SK-N-SH (cell line): ENCODE measurements around the gene RGS10. TPM values are rescaled to one million over a fixed set of nuclear protein-coding genes. Genes with fewer than 3 reads are reported as not detected.

Experiments used
- CTCF ChIA-PET: fragments of 300-600, 350-600 bp; formaldehyde crosslinking; extraction: SDS; loops from one replicate; lab custom pipeline; 2021; lab: Yijun Ruan, JAX
- POLR2A ChIA-PET: fragments of 350-600 bp; sonication (Branson Sonifier 250); formaldehyde crosslinking; extraction: SDS; loops from one replicate; lab custom pipeline; 2020; ENCODE audit warnings: antibody characterized with exemption, inconsistent platforms; lab: Yijun Ruan, JAX
- DNase-seq: peaks from one replicate; pipeline ENCODE4 v3.0.0; 2012
- H2AFZ ChIP-seq: fragments of 200-600 bp; sonication (generic); 2 replicates; pipeline ENCODE4 v1.8.1; 2016; ENCODE audit warnings: antibody characterized with exemption, mild to moderate bottlenecking, low read depth
- H3F3A ChIP-seq: fragments of 200-600 bp; sonication (generic); replicated peaks from 2 replicates; pipeline ENCODE3; 2016; ENCODE audit warnings: antibody characterized with exemption, mild to moderate bottlenecking; ENCODE audit not compliant: insufficient read depth
- H3K27ac ChIP-seq, 2 experiments: fragments of 200-500 bp in 1 of 2; fragments of 200-600 bp in 1 of 2; sonication (Bioruptor generic) in 1 of 2; sonication (generic), shearing (Covaris generic) in 1 of 2; 2 replicates each; pipeline versions ENCODE4 v1.5.1 to v1.6.1; 2014 to 2016; ENCODE audit warnings: low read depth in 2 of 2, inconsistent platforms in 1 of 2, low read length in 1 of 2, mild to moderate bottlenecking in 1 of 2, mixed read lengths in 1 of 2
- H3K27me3 ChIP-seq: fragments of 200-600 bp; sonication (generic), shearing (Covaris generic); 2 replicates; pipeline ENCODE4 v1.6.1; 2016; ENCODE audit warnings: mixed run types; ENCODE audit not compliant: insufficient read depth
- H3K36me3 ChIP-seq, 2 experiments: fragments of 200-500 bp in 1 of 2; fragments of 200-600 bp in 1 of 2; sonication (Bioruptor generic) in 1 of 2; sonication (generic) in 1 of 2; replicated peaks in 1 of 2; 2 replicates each; pipeline versions ENCODE3 to v1.5.1; 2014 to 2016; ENCODE audit warnings: low read length in 1 of 2, mild to moderate bottlenecking in 1 of 2; ENCODE audit not compliant: insufficient read depth in 2 of 2, control insufficient read depth in 1 of 2
- H3K4me1 ChIP-seq, 2 experiments: fragments of 200-500 bp in 1 of 2; fragments of 200-600 bp in 1 of 2; sonication (Bioruptor generic) in 1 of 2; sonication (generic), shearing (Covaris generic) in 1 of 2; 2 replicates each; pipeline versions ENCODE4 v1.5.1 to v1.6.1; 2014 to 2016; ENCODE audit warnings: low read depth in 1 of 2, low read length in 1 of 2, mixed run types in 1 of 2; ENCODE audit not compliant: insufficient read depth in 2 of 2, control insufficient read depth in 1 of 2
- H3K4me2 ChIP-seq: fragments of 200-600 bp; sonication (generic), shearing (Covaris generic); 2 replicates; pipeline ENCODE4 v1.6.1; 2017; ENCODE audit warnings: mixed run types
- H3K4me3 ChIP-seq, 2 experiments: fragments of 200-500 bp in 1 of 2; fragments of 200-600 bp in 1 of 2; sonication (Bioruptor generic) in 1 of 2; sonication (generic), shearing (Covaris generic) in 1 of 2; 2 replicates each; pipeline versions ENCODE4 v1.5.1 to v1.8.1; 2014 to 2016; ENCODE audit warnings: low read depth in 2 of 2, inconsistent platforms in 1 of 2, low read length in 1 of 2, mild to moderate bottlenecking in 1 of 2, mixed read lengths in 1 of 2, moderate library complexity in 1 of 2
- H3K79me2 ChIP-seq: fragments of 200-600 bp; sonication (generic); 2 replicates; pipeline ENCODE4 v1.8.1; 2017; ENCODE audit warnings: mild to moderate bottlenecking; ENCODE audit not compliant: insufficient read depth
- H3K9ac ChIP-seq: fragments of 200-600 bp; sonication (generic); 2 replicates; pipeline ENCODE4 v1.6.1; 2017; ENCODE audit warnings: mixed run types
- H3K9me2 ChIP-seq: fragments of 200-600 bp; sonication (generic); 2 replicates; pipeline ENCODE4 v1.6.1; 2017; ENCODE audit warnings: mixed run types
- H3K9me3 ChIP-seq: fragments of 200-600 bp; sonication (generic); 2 replicates; pipeline ENCODE4 v1.6.1; 2017; ENCODE audit warnings: mixed run types, mild to moderate bottlenecking, moderate library complexity
- H4K20me1 ChIP-seq: fragments of 200-600 bp; sonication (generic); 2 replicates; pipeline ENCODE4 v1.6.1; 2017; ENCODE audit warnings: mild to moderate bottlenecking, mixed run types; ENCODE audit not compliant: insufficient read depth
- ELF1 ChIP-seq: IDR thresholded peaks from 2 replicates; pipeline ENCODE4 v1.4.0; 2012
- EP300 ChIP-seq, 2 experiments: IDR thresholded peaks; 2 replicates each; pipeline versions ENCODE4 v1.4.0 to v1.6.1; 2012; ENCODE audit warnings: borderline replicate concordance in 1 of 2, low read depth in 1 of 2, low read length in 1 of 2
- FOSL2 ChIP-seq: IDR thresholded peaks from 2 replicates; pipeline ENCODE4 v1.4.0; 2012; ENCODE audit warnings: low read depth, mild to moderate bottlenecking, moderate library complexity, borderline replicate concordance
- FOXJ3 ChIP-seq: sonication (generic); formaldehyde crosslinking; IDR thresholded peaks from 2 replicates; pipeline ENCODE4 v1.5.1; 2020; ENCODE audit warnings: mild to moderate bottlenecking, missing genetic modification reagents
- FOXM1 ChIP-seq: IDR thresholded peaks from 2 replicates; pipeline ENCODE4 v1.4.0; 2012; ENCODE audit warnings: low read depth, mild to moderate bottlenecking
- GABPA ChIP-seq: IDR thresholded peaks from 2 replicates; pipeline ENCODE4 v1.4.0; 2012; ENCODE audit warnings: low read depth, mild to moderate bottlenecking
- GATA2 ChIP-seq: sonication (generic); formaldehyde crosslinking; IDR thresholded peaks from 2 replicates; pipeline ENCODE4 v1.5.0; 2020; ENCODE audit warnings: mild to moderate bottlenecking, missing genetic modification reagents
- MAX ChIP-seq: IDR thresholded peaks from 2 replicates; pipeline ENCODE4 v1.4.0; 2012; ENCODE audit warnings: low read depth
- NFIC ChIP-seq: IDR thresholded peaks from 2 replicates; pipeline ENCODE4 v1.4.0; 2012; ENCODE audit warnings: borderline replicate concordance
- NRF1 ChIP-seq: IDR thresholded peaks from 2 replicates; pipeline ENCODE4 v1.6.1; 2012; ENCODE audit warnings: low read depth, mild to moderate bottlenecking, low read length
- REST ChIP-seq: IDR thresholded peaks from 2 replicates; pipeline ENCODE4 v1.6.1; 2012; ENCODE audit warnings: mild to moderate bottlenecking, low read depth, low read length, moderate library complexity
- RFX5 ChIP-seq: IDR thresholded peaks from 2 replicates; pipeline ENCODE4 v1.6.1; 2012; ENCODE audit warnings: mild to moderate bottlenecking, improper control_type of control experiment, low read length
- WGBS: methylation state at CpG from one replicate; pipeline ENCODE4 v1.1.6; 2017; ENCODE audit warnings: low lambda C conversion rate; 5-methylcytosine and 5-hydroxymethylcytosine counted together
- polyA plus RNA-seq, 3 experiments: library from polyadenylated mRNA; depleted of rRNA; stranded (reverse); fragments of >200 nt; gene quantifications; 2 replicates each; pipeline ENCODE4 v1.2.3, GENCODE V29; 2012
- TF ChIP-seq, protein P1 (sequence below): IDR thresholded peaks from 2 replicates; pipeline ENCODE4 v1.4.0; 2012; ENCODE audit warnings: low read depth, borderline replicate concordance
- TF ChIP-seq, protein P2 (sequence below): IDR thresholded peaks from 2 replicates; pipeline ENCODE4 v1.4.0; 2012; ENCODE audit warnings: low read depth, borderline replicate concordance

Gene RGS10
- polyA plus RNA-seq, 1 of the 3 experiments (the other 2 are of a cell fraction), result 44.6 TPM

DNA sequence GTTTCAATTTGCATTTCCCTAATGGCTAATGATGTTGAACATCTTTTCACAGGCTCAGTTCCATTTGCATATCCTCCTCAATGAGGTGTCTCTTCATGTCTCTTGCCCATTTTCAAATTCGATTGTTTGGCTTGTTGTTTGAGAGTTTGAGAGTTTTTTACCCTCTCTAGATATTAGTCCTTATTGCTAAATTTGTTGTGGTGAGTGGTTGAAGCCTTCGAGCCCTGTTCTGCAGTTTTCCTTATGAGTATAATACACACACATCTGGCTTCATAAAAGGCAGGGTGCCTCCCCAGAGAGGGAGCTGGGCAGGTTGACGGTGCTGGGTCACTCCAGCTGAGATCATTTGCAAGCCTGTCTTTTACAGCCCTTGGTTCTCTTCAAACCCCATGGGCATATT lies 65.1 kb downstream of the RGS10 start:
- Histone ChIP-seq H3K9me3 (no peaks in the 10 kb centered on the region), H3K79me2 (no peaks in the 10 kb centered on the region), H3K9me2 (no peaks in the 10 kb centered on the region), H3K27me3 (no peaks in the 10 kb centered on the region; the same call in 1 of the 2 replicates), H3K27ac (no peak overlapping the region), H3K36me3 (no peaks in the 10 kb centered on the region), H3K4me2 (no peak overlapping the region), H3K9ac (no peak overlapping the region), H3K4me1 (peaks cover 0 to 5% of the 10 kb centered on the region in 2 experiments; a peak in 1 of 4 replicates), H3F3A (no peaks in the 10 kb centered on the region), H4K20me1 (no peaks in the 10 kb centered on the region), H3K4me3 (no peak overlapping the region), H2AFZ (no peak overlapping the region)
- ChIA-PET POLR2A (no interaction called here), CTCF (interaction anchor here (2.3 kb wide), 1 partner anchor 32 kb away, joined by 9 read pairs; no protein-coding TSS in a partner anchor)
- WGBS, result 50% methylated on average over 3 of the region's 3 CpGs
- DNase-seq, result no peak
- TF ChIP-seq GABPA (no peak), RFX5 (no peak), FOXJ3 (CRISPR knock-in tag) (no peak), MAX (no peak), GATA2 (CRISPR knock-in tag) (no peak), ELF1 (no peak), FOXM1 (no peak), REST (no peak), EP300 (IDR thresholded peaks at IDR 0.05; ENCODE audit: borderline replicate concordance in 1 of 2, low read depth in 1 of 2, low read length in 1 of 2) (no peak), NFIC (no peak), FOSL2 (no peak), NRF1 (no peak)
- TF ChIP-seq, protein P1, sequence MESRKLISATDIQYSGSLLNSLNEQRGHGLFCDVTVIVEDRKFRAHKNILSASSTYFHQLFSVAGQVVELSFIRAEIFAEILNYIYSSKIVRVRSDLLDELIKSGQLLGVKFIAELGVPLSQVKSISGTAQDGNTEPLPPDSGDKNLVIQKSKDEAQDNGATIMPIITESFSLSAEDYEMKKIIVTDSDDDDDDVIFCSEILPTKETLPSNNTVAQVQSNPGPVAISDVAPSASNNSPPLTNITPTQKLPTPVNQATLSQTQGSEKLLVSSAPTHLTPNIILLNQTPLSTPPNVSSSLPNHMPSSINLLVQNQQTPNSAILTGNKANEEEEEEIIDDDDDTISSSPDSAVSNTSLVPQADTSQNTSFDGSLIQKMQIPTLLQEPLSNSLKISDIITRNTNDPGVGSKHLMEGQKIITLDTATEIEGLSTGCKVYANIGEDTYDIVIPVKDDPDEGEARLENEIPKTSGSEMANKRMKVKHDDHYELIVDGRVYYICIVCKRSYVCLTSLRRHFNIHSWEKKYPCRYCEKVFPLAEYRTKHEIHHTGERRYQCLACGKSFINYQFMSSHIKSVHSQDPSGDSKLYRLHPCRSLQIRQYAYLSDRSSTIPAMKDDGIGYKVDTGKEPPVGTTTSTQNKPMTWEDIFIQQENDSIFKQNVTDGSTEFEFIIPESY, result no peak
- TF ChIP-seq, protein P2, sequence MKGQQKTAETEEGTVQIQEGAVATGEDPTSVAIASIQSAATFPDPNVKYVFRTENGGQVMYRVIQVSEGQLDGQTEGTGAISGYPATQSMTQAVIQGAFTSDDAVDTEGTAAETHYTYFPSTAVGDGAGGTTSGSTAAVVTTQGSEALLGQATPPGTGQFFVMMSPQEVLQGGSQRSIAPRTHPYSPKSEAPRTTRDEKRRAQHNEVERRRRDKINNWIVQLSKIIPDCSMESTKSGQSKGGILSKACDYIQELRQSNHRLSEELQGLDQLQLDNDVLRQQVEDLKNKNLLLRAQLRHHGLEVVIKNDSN, result no peak
